Stimulated activated CD8-positive, alpha-beta memory T cell treated with anti-CD3 and anti-CD28 coated beads, Interleukin-4, amount 100 ng/mL, for 24 hours (primary cell): ENCODE measurements around the gene ATF4.
"Not testable (repeated sequence)": the region's sequence is repeated elsewhere in the genome, so short reads cannot be mapped to it uniquely, and the experiment has no call there.

ENCODE experiments used
- DNase-seq: peaks from one replicate; pipeline ENCODE4 v3.0.0-alpha.2; 2020; ENCODE audit warnings: low read depth

Gene ATF4

GRCh38 chr22:39489094-39490068 is 31.0 kb upstream of the ATF4 start:
- no peak for DNase-seq

- DNase-seq: peak; percentile 60
Measured at GRCh38 chr22:39490135-39490798, 30.1 kb upstream of the ATF4 start.

- DNase-seq: no peak
Measured at GRCh38 chr22:39490966-39491680, 29.2 kb upstream of the ATF4 start.

- no peak for DNase-seq
Measured at GRCh38 chr22:39491696-39492095, 28.7 kb upstream of the ATF4 start.

- DNase-seq: no peak
Measured at GRCh38 chr22:39492186-39492585, 28.2 kb upstream of the ATF4 start.

- no peak for DNase-seq
Measured at GRCh38 chr22:39493759-39494158, 26.6 kb upstream of the ATF4 start.

GRCh38 chr22:39494471-39495120 is 25.8 kb upstream of the ATF4 start:
- DNase-seq: no peak

GRCh38 chr22:39496131-39496838 is 24.1 kb upstream of the ATF4 start:
- DNase-seq: peak; percentile 40

- DNase-seq: no peak
Measured at GRCh38 chr22:39497429-39497828, 22.9 kb upstream of the ATF4 start.

- DNase-seq: no peak
Measured at GRCh38 chr22:39498368-39498767, 22.0 kb upstream of the ATF4 start.

- DNase-seq: no peak
Measured at GRCh38 chr22:39498802-39499201, 21.6 kb upstream of the ATF4 start.

GRCh38 chr22:39500101-39500500 is 20.3 kb upstream of the ATF4 start:
- DNase-seq: no peak

GRCh38 chr22:39501644-39502108 is 18.7 kb upstream of the ATF4 start:
- DNase-seq: no peak

GRCh38 chr22:39502109-39502788 is 18.1 kb upstream of the ATF4 start, which contains the start of gene MIEF1:
MIEF1 (plus strand) TSS chr22:39502290; CDS start chr22:39511295, 9,005 bp downstream.
- peak; percentile 91 for DNase-seq

GRCh38 chr22:39502789-39503409 is 17.5 kb upstream of the ATF4 start:
- DNase-seq: no peak

- DNase-seq: no peak
Measured at GRCh38 chr22:39503630-39504029, 16.7 kb upstream of the ATF4 start.

- no peak for DNase-seq
Measured at GRCh38 chr22:39504071-39504470, 16.3 kb upstream of the ATF4 start.

- DNase-seq: not testable (repeated sequence)
Measured at GRCh38 chr22:39507021-39507420, 13.3 kb upstream of the ATF4 start.

GRCh38 chr22:39508393-39508792 is 12.0 kb upstream of the ATF4 start:
- no peak for DNase-seq

- no peak for DNase-seq
Measured at GRCh38 chr22:39510529-39511149, 9.7 kb upstream of the ATF4 start.
